GM19025 (cell line): ENCODE results near the gene ZNF804A.
A peak's percentile ranks its signal among the peaks of the same experiment; 100 is the strongest.
"Not testable (repeated sequence)": the region's sequence is repeated elsewhere in the genome, so short reads cannot be mapped to it uniquely, and the experiment has no call there.

Source experiments
- ATAC-seq: cut with Tn5 transposase; IDR thresholded peaks from one replicate; pipeline ENCODE4 v1.9.1; 2021; ENCODE audit warnings: mild to moderate bottlenecking, low read depth, moderate library complexity; ENCODE audit not compliant: unreplicated experiment

The ZNF804A gene

DNA sequence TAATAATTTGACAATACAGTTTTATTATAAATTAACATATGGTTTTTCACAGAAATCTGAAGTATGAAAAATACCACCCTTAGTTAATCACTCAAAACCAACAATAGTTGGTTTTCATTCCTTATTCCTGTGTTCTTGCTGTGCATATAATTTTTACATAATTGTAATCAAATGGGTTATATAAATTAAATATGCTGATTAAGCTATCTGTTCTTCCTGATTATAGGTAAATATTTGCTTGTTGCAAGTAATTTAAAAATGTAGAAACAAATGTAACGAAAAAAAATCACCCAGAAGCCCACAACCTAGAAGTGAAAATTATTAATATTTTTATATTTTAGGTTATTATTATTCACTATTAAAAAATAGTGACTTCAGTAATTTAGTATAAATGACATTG is 98.3 kb downstream of the ZNF804A start:
- ATAC-seq = no peak

DNA sequence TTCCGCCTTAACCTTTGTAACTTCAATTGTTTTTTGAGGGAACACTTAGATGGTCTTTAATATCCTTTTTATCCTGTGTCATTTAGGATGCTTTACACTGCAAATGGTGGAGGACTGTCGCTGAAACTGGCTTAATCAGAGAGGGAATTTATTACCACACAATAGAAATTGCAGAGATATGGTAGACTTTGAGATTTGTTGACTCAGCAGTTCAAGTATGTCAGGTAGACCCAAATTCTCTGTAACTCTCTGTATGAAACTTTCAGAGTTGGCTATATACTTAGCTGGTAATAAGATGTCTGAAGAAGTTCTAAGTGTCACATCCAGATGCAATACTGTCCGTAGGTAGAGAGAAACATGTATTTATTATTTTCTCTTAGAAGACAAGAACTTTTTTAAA is 100.1 kb downstream of the ZNF804A start:
- no peak for ATAC-seq

DNA sequence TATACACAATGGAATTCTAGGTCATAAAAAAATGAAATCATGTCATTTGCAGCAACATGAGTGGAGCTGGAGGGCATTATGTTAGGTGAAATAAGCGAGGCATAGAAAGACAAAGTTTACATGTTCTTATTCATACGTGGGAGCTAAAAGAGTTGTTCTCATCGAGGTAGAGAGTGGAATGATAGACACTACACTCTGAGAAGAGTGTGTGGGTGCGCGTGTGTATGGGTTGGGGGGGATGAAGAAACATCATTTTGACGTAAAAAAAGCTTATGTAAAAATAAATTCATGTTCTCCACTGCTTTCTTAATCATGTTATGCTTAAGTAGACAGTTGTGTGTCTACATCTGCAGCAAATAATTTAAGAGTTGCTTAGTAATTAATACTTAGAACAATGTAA is 123.6 kb downstream of the ZNF804A start:
- no peak for ATAC-seq

DNA sequence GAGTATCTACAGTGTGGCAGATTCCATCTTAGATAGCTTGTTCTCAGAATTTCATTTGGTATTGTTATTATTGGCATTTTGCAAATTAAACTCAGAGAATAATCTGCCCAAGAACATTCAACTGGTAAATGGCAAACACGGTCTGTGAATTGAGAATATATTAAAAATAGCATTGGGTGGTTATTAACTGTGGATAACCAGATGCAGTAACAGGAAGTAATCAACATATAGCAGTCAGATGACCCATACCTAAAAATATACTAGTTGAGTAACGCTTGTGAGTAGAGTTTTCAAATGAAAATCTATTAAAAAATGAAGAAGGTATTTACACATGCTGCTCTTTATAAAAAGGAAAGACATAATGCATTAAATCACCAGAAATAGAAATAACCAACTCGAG is 129.5 kb downstream of the ZNF804A start:
- ATAC-seq = no peak

DNA sequence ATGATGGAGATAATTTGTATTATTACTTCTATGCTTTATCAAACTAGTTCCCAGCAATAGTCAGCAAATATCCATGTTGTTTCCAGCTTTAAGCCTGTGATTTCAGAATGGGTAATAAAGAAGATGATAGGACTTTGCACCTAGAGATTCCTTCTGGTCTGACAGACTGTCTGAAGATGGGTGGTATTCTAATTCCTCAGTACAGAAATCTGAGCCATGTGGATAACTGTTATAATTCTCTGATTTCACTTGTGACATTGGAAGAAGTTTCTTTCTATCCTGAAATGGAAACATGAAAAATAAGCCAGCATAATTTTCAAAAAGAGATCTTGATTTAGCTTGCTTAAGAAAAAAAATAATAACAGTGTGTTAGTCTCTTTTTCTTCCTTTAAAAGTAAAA is 130.1 kb downstream of the ZNF804A start:
- ATAC-seq = no peak

DNA sequence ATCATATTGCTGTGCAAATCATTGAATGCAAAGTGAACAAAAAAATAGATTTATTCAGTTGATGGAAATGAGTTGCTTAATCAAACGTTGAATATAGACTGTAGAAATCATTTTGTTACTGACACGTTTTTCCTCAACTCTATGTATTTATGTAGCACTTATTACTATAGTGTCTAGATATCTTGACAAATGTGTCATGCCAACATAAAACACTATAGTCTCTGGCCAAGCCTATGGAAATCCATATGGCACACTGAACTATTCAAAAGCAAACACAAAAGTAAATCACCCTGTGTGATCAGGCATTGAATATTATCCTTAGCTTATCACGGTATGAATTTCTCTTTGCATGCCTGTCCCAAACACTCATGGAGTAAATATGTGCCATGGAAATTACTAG is 131.3 kb downstream of the ZNF804A start:
- no peak for ATAC-seq

DNA sequence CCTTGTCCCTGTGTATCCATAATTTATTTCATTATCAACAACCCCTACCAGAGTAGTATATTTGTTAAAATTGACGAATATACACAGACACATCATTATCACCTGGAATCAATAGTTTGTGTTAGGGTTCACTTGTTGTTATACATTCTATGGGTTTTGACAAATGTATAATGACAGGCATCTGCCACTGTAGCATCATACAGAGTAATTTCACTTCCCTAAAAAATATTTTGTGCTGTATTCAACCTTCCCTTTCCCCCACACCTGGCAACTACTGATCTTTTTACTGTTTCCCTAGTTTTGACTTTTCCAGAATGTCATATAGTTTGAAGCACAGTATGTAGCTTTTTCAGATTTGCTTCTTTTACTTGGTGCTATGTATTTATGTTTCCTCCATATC is 132.0 kb downstream of the ZNF804A start:
- ATAC-seq = peak; percentile 74

DNA sequence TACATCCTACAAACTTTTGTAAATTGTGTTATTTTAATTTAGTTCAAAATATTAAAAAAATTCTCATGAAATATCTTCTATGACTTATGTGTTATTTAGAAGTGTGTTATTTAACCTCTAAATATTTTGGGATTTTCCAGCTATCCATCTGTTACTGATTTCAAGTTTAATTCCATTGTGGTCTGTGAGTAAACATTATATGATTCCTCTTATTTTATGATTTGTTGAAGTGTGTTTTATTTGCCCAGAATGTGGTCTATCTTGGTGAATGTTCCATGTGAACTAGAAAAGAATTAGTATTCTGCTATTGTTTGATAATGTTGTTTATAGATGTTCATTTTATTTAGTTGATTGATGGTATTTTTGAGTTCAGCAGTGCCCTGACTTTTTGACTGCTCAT is 136.0 kb downstream of the ZNF804A start:
- no peak for ATAC-seq

DNA sequence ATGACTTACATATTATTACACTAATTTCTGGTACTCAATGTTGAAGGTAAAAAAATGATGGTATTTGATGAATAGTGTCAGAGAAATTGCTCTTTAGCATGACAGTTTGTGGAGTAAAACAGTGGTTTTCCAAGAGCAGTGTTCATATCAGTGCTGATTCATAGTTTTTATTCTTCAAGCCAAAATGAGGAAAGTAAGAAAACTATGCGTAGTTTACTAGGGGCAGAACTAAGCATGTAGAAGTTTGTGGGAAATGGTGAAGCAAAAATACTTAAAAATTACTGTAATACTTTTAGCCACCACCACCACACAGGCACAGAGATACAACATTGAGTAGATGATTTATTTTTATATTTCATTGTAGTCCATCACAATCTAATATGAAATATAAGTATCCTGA is 137.3 kb downstream of the ZNF804A start:
- ATAC-seq = no peak

DNA sequence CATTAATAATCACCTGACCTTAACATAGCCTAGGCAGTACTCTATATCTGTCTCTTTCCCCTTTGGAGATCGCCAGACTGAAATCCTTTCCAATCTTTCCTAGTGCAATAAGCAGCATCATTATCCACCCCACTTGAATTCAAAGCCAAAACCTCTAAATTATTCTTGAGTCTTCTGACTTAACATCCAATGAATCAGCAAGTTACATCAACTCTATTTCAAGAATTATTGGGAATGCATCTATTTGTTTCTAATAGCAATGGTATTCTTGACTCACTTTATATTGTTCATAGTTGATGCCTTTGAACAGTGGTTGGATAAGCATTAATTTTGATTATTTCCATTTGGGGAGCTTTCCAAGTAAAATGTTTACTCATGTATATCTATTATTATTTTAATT is 144.8 kb downstream of the ZNF804A start:
- no peak for ATAC-seq

DNA sequence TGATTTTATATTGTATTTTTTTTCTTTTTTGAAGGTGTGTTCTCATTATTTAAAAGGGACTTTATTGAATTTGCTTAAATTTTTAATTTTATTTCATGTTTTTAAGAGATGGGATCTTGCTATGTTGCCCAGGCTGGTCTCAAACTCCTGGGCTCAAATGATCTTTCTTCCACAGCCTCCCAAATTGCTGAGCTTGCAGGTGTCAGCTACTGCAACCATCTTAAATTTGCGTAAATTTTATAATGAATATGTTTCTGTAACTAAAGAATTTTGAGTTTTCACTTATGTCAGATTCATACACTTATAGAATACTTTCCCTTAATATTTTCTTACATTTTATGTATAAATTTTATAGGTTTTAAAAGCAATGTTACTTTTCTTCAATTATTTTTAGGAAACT is 157.8 kb downstream of the ZNF804A start:
- ATAC-seq = no peak

DNA sequence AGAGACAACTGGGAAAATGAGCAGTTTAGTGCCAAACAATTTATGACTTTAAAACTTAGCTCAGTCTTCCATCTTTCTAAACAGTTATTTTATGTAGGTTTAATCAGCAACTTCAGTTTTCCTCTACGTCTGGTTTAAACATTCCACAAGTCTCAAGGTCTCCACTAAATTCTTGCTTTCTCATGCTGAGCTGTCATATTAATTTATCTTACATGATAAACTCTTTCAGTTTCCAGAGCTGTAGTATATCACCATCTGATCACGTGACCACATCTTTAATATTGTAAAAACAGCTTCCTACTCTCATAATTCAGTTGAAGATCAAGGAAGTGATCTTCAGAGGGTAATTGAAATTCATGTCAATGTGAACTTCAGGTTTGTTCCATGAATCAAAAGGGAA is 158.6 kb downstream of the ZNF804A start:
- no peak for ATAC-seq

DNA sequence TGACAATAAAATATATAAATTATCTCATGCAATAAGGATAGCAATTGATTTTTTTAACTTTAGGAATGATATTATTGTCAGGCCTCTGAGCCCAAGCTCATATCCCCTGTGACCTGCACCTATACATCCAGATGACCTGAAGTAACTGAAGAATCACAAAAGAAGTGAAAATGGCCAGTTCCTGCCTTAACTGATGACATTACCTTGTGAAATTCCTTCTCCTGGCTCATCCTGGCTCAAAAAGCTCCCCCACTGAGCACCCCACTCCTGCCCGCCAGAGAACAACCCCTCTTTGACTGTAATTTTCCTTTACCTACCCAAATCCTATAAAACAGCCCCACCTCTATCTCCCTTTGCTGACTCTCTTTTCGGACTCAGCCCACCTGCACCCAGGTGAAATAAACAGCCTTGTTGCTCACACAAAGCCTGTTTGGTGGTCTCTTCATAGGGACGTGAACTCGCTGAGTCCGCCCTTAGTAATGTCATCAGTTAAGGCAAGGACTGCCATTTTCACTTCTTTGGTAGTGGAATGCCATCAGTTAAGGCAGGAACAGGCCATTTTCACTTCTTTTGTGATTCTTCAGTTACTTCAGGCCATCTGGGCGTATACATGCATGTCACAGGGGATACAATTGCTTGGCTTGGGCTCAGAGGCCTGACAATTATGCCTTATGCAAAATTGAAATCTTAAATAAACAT is 161.4 kb downstream of the ZNF804A start:
- not testable (repeated sequence) for ATAC-seq

DNA sequence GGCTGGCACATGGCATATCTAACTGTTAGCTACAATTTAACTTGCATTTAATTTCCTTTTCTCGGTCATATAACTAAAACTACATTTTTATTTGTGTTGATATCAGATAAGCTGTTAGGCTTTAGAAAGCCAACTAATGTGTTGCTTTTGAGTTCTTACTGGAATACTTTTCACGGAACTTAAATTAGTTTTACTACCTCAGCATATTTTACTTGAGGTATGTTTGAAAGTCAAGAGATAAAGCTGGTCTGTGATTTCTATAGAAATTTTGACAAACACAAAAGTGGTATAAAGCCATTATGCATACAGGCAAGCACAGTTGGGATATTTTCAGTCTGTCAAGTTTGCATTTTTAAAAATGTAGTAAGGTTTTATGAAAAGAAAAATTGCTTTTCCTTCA is 162.6 kb downstream of the ZNF804A start:
- ATAC-seq = no peak

DNA sequence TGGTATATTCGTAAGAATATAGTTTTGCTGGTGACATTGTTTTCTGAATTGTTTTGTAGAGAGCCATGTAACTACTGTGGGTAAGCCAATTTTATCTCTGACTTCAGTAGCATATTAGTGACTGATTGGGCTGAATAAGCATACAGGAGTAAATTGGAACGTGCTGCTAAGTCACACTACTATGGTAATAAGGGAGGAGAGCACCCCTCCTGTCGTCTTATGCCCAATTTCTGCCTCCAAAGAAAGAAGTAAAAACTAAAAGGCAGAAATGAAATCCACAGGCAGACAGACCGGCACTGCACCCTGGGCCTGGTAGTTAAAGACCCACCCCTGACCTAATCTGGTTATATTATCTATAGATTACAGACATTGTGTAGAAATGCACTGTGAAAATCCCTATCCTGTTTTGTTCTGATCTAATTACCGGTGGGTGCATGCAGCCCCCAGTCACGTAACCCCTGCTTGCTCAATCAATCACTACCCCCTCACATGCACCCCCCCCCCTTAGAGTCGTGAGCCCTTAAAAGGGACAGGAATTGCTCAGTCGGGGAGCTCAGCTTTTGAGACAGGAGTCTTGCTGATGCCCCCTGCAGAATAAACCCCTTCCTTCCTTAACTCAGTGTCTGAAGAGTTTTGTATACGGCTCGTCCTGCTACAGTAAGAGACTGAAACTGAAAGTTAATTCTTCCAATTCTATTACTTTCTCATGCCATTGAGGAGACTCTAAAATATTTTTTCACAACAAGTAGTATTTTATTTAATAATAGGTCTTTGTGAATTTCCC is 167.0 kb downstream of the ZNF804A start:
- no peak for ATAC-seq

DNA sequence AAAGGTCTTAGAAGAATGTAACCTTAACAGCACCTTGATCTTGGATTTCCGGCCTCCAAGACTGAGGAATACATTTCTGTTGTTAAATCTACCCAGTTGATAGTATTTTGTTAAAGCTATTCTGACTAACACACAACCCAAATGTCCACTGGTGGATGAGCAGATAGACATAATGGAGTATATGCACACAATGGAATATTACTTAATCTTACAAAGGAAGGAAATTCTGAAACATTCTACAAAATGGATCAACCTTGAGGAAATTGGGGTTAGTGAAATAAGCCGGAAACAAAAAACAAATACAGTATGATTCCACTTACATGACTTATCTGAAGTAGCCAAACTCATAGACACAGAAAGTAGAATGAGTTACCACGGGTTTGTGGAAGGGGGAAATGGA is 168.7 kb downstream of the ZNF804A start:
- no peak for ATAC-seq

DNA sequence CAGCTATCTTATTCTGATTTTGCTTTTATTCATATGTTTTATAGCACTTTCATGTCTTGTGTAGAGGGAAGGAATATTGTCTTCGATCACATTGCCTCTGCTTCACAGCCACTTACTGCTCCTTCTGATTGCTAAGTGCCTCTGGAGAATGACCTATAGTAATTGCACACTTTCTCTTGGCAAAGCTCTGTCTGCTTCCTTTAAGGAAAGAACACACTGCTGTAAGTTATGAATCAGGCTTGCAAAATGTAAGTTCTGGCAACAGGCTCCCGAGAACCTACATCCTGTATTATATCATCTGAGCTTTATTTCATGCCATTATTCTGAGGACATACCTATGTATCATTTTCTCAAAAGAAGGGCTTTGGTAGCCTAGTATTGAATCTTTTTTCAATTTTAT is 170.7 kb downstream of the ZNF804A start:
- no peak for ATAC-seq

DNA sequence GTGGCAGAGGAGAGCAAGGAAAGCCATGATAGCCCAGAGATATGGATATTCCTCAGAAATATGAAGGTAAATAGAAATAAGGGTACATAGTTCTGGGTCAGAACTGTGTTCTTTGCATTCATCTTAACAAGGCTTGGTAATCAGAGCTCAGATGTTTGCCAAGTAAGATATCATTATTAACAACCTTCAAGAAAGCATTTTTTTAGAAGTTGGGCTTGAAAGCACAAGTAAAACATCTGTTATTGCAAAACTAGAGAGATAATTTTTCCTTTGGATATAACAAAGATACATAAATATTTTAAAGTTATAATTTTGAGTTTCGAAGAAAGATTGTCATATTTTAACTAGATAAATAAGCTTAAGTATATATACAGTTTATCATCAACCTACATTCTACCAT is 171.4 kb downstream of the ZNF804A start:
- no peak for ATAC-seq

DNA sequence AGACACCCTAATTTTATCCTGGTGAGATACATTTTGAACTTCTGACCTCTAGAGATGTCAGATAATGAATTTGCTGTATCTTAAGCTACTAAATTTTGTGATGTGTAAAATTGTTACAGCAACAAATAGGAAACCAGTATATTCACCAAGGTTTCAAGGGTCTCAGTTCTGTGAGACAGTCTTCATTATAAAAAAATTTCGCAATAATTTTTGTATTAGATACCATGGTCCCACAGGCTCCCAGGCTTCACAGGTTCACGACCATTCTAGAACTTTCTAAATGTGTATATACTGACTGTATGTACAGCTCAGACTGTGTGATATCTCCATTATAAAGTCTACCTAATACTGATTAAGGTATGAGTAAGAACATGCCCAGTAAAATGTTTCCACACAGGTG is 181.4 kb downstream of the ZNF804A start:
- no peak for ATAC-seq

DNA sequence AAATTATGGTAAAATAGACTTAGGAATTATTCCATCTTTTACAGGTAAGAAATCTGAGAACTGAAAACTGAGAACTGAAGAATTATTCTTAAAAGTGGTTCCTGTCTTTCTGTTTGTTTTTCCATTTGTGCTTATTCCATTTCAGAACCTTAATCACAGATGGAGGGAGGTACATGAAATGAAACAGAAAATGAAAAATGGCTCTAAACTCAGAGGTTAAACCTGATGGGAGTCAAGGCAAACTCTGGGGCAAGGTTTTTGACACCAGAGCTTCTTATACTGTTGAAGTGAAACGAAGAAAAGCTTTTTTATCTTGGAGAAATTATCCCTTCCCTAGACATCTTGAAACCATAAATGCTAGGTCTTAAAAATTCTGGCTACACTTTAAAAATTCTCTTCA is 182.1 kb downstream of the ZNF804A start:
- no peak for ATAC-seq

DNA sequence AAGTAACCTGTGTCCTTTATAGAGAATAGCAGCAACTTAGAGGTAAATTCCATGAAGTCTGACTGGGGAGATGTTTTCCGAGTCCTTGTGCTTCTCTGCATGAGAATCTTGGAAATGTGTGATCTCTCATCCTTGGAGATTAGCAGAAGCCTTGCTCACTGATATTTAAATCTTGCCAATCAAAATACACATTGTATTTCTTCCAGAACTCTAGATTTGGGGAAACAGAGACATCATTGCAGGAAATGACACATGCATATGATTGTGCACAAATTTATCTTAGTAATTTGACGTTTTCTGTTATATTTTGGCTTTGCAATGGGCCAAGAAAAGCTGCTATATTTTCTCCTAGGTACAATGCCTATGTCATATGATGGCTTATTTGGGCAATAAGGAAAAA is 182.6 kb downstream of the ZNF804A start:
- no peak for ATAC-seq

DNA sequence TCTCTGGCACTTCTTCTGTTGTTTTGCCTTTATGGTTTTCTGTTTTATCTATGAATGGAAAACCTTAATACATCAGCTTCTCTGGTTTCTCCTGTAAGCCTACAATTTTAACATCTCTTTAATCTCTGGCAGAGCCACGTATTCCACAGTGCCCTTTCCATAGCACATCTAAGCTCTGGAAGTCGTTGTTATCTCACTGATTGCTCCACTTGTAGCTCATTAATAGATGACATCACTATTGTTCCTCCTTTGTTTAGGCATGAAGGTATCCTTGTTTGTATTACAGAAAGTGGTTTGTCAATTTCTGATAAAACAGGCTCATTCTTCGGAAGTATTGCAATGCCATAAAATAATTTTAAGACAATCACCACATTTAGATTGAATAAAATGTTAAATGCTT is 185.2 kb downstream of the ZNF804A start:
- ATAC-seq = no peak
